A673 (cell line): ENCODE data around the gene MAEA.

Source experiments
- CTCF ChIP-seq: fragments of 300-800, 200-600 bp; sonication (generic); conservative IDR thresholded peaks from 2 replicates; pipeline ENCODE4 v1.5.1; 2017; ENCODE audit warnings: low read depth, mild to moderate bottlenecking, antibody characterized with exemption, low read length, moderate library complexity, mixed read lengths
- EZH2 ChIP-seq: fragments of 200-600 bp; sonication (generic); IDR thresholded peaks from 2 replicates; pipeline ENCODE4 v1.6.1; 2017; ENCODE audit warnings: borderline replicate concordance, low read depth, mild to moderate bottlenecking, mixed read lengths, antibody characterized with exemption, low read length; ENCODE audit not compliant: poor library complexity, severe bottlenecking

DNA sequence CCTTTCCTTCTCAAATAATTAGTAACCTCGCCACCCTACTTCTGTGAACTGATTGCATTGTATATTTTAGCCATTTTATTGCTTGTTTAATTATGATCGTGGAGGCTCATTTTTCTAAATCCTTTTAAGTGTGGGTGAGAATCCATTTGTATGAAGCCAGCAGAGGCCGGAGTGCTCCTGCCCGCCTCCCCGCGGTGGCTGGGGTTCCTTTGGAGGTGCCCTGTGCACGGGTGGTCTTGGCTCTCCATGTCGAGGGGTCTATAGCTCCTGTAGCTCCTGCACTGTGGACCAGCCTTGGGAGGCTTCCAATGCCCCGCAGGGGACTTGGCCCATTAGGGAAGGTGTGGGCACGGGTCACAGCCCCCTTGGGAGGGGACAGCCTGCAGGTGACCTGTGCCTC, 72.4 kb downstream of the MAEA start:
- TF ChIP-seq CTCF, result no peak
- no peak for TF ChIP-seq EZH2
